ENCODE results near the gene ACTR3.

ACTR3 gene

GRCh38 chr2:114006460-114006859 is 116.6 kb downstream of the ACTR3 start:
- DNase-seq = no peak

DNA sequence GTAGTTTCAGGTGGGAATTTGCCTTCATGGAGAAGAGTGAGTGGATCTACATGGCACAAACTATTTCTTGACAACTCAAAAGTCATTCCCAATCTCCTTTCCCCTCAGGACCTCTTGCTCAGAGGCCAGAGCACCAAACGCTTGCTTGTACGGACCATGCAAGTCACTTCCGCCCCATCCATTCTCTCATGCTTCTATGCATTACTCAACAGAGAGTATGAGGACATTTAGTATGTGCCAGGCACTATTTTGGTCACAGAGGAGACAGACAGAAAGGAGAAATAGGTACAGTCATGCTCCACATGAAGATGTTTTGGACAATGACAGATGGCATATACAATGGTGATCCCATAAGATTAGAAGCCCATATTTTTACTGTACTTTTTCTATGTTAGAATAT is 117.5 kb downstream of the ACTR3 start:
- no peak for DNase-seq

GRCh38 chr2:114008720-114009119 is 118.8 kb downstream of the ACTR3 start:
- no peak for DNase-seq

GRCh38 chr2:114009205-114009944 is 119.5 kb downstream of the ACTR3 start:
- DNase-seq = no peak

DNA sequence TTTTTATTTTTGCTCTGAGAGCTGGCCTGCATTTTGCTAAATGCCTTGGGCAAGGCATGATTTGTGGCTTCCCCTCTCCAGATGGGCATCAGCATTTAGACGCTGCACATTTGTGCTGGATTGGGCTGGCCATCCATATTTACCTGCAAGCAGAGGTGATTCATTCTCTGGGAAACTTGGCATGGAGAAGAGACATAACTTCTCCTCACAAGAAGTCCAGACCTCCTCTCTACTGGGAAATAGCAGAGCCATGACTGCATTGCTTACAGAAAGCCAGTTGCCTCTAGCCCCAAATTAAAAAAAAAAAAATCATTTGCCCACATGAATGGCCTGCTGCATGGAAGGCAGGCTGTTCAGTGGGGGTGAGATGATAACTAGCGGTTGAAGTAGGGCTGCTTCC is 120.1 kb downstream of the ACTR3 start:
- no peak for DNase-seq

DNA sequence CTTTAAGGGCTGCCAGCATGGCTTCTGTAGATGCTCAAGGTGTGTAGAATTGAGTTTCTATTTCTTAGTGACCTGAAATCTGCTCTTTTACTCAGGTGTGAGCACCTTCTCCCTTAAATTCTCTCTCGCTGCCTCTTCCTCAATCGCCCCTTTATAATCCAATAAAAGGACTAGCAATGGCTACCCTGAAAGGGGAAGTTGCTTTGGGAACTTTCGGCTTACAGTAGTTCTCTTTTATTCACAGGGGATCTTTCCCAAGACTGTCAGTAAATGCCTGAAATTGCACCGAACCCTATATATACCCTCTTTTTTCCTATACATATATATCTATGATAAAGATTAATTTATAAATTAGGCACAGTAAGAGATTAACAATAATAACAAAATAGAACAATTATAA is 121.8 kb downstream of the ACTR3 start:
- DNase-seq = no peak

All from NCI-H748 treated with DMSO at 0.1 percent for 48 hours (cell line).